ENCODE data around the gene KRT6A. TPM values are rescaled to one million over a fixed set of nuclear protein-coding genes. Genes with fewer than 3 reads are reported as not detected.
A peak's percentile ranks its signal among the peaks of the same experiment; 100 is the strongest.

KRT6A gene
- total RNA-seq, 4 donors from 2014 or later, result 1,263 to 22,053 (median 17,717) TPM

GRCh38 chr12:52438305-52439301, 54.5 kb downstream of the KRT6A start:
- Histone ChIP-seq H3K27me3 (no peaks in the 10 kb centered on the region), H3K36me3 (no peaks in the 10 kb centered on the region), H3K9me3 (no peaks in the 10 kb centered on the region), H3K27ac (peak overlapping the region in 3 of 4 donors; percentile 35 to 60 (median 55)), H3K4me1 (peaks cover 27 to 77% (median 38%) of the 10 kb centered on the region in 3 donors), H3K4me3 (no peak overlapping the region)
- no peak for DNase-seq
- intact Hi-C loops (cut with DNase I), result no loop called here
- TF ChIP-seq CTCF (IDR thresholded peaks at IDR 0.05), result no peak
- no peak for TF ChIP-seq POLR2A (IDR thresholded peaks at IDR 0.05)
- WGBS, 2 donors, result 67 to 72% methylated on average over 6 to 7 of the region's 8 CpGs

- Histone ChIP-seq H3K4me3 (no peak overlapping the region), H3K27me3 (peaks cover 0 to 9% (median 0%) of the 10 kb centered on the region in 4 donors), H3K36me3 (no peaks in the 10 kb centered on the region), H3K4me1 (peaks cover 27 to 73% (median 34%) of the 10 kb centered on the region in 3 donors), H3K9me3 (no peaks in the 10 kb centered on the region), H3K27ac (peak overlapping the region in 1 of 4 donors; percentile 57)
- TF ChIP-seq POLR2A (IDR thresholded peaks at IDR 0.05), result no peak
- TF ChIP-seq CTCF (IDR thresholded peaks at IDR 0.05), result no peak
- WGBS, 2 donors, result 60 to 90% methylated on average over 2 to 5 of the region's 9 CpGs
- no peak for DNase-seq
- intact Hi-C loops (cut with DNase I), result no loop called here
Observed at GRCh38 chr12:52437508-52437907, 55.5 kb downstream of the KRT6A start.

Other genes starting within 250 kb of the KRT6A start
- gene KRT86, start 218.6 kb downstream of the KRT6A start, total RNA-seq, result not detected
- gene KRT81, start 201.7 kb downstream of the KRT6A start, total RNA-seq, result not detected
- not detected for gene KRT83, start 171.9 kb downstream of the KRT6A start, total RNA-seq
- not detected for gene KRT85, start 125.8 kb downstream of the KRT6A start, total RNA-seq
- gene KRT84, start 107.6 kb downstream of the KRT6A start, total RNA-seq, result under 1 TPM in 1 of 4 donors, not detected in 3; 0.30 TPM
- gene KRT82, start 86.9 kb downstream of the KRT6A start, total RNA-seq, result not detected
- under 1 TPM in 1 of 4 donors, not detected in 3; 0.44 TPM for gene KRT75, start 58.9 kb downstream of the KRT6A start, total RNA-seq
- gene KRT6B, start 41.1 kb downstream of the KRT6A start, total RNA-seq, result 1,000 to 10,000 TPM in 3 of 4 donors, 100 to 1,000 TPM in 1; 308 to 3,585 (median 1,609) TPM
- 1,000 to 10,000 TPM in 3 of 4 donors, 10 to 100 TPM in 1; 99.0 to 3,532 (median 1,742) TPM for gene KRT6C, start 19.5 kb downstream of the KRT6A start, total RNA-seq
- over 10,000 TPM in 1 of 4 donors, 1,000 to 10,000 TPM in 3; 7,921 to 12,107 (median 9,375) TPM for gene KRT5, start 27.1 kb upstream of the KRT6A start, total RNA-seq
- not detected for gene KRT71, start 59.9 kb upstream of the KRT6A start, total RNA-seq
- gene KRT74, start 80.6 kb upstream of the KRT6A start, total RNA-seq, result 1 to 10 TPM in 1 of 4 donors, under 1 TPM in 1, not detected in 2; 0.19 to 6.7 TPM
- gene KRT72, start 108.2 kb upstream of the KRT6A start, total RNA-seq, result not detected
- under 1 TPM in 1 of 4 donors, not detected in 3; 0.15 TPM for gene KRT73, start 125.3 kb upstream of the KRT6A start, total RNA-seq
- gene KRT2, start 159.0 kb upstream of the KRT6A start, total RNA-seq, result under 1 TPM in 2 of 4 donors, not detected in 2; 0.95 to 0.99 TPM
- 10 to 100 TPM in 1 of 4 donors, 1 to 10 TPM in 2, under 1 TPM in 1; 0.19 to 43.7 (median 2.4) TPM for gene KRT1, start 187.2 kb upstream of the KRT6A start, total RNA-seq
- gene KRT77, start 210.3 kb upstream of the KRT6A start, total RNA-seq, result not detected

Measured in esophagus squamous epithelium (tissue), 5 donors.